Gastrocnemius medialis (tissue), 4 donors: ENCODE measurements around the gene CIB2. TPM values are rescaled to one million over a fixed set of nuclear protein-coding genes. Genes with fewer than 3 reads are reported as not detected.

Experiments
- ATAC-seq, 2 donors: fragments of 150-250 bp; one replicate each; pipeline ENCODE4 v1.9.1; 2016
- DNase-seq, 2 donors: peaks; one replicate each; pipeline ENCODE4 v3.0.0-alpha.2; 2019
- H3K27ac ChIP-seq, 4 donors: fragments of 200-600 bp; sonication (generic); 1 replicate in 1 of 4; 2 replicates in 3 of 4; pipeline ENCODE4 v1.5.1; 2016 to 2018; ENCODE audit warnings: mild to moderate bottlenecking in 2 of 4, moderate library complexity in 1 of 4
- H3K27me3 ChIP-seq, 3 donors: fragments of 200-600 bp; sonication (generic) in 2 of 3; 1 replicate in 1 of 3; 2 replicates in 2 of 3; pipeline versions ENCODE4 v1.5.1 to v1.6.0; 2016 to 2019; ENCODE audit warnings: mild to moderate bottlenecking in 1 of 3, moderate library complexity in 1 of 3
- H3K36me3 ChIP-seq, 2 donors: fragments of 200-600 bp; sonication (generic) in 1 of 2; one replicate each; pipeline ENCODE4 v1.5.1; 2017 to 2018
- H3K4me1 ChIP-seq, 2 donors: fragments of 200-600 bp; sonication (generic) in 1 of 2; one replicate each; pipeline ENCODE4 v1.5.1; 2016 to 2017; ENCODE audit warnings: mild to moderate bottlenecking in 2 of 2
- H3K4me3 ChIP-seq, 4 donors: fragments of 200-600 bp; sonication (generic) in 3 of 4; 1 replicate in 1 of 4; 2 replicates in 3 of 4; pipeline ENCODE4 v1.5.1; 2016 to 2019; ENCODE audit warnings: mild to moderate bottlenecking in 2 of 4
- H3K9me3 ChIP-seq, 3 donors: fragments of 200-600 bp; sonication (generic) in 2 of 3; 1 replicate in 1 of 3; 2 replicates in 2 of 3; pipeline ENCODE4 v1.5.1; 2016 to 2019
- CTCF ChIP-seq, 5 experiments: fragments of 450-650 bp in 3 of 5; fragments of 200-600 bp in 2 of 5; sonication (generic) in 2 of 5; IDR thresholded peaks in 4 of 5; conservative IDR thresholded peaks in 1 of 5; 1 replicate in 4 of 5; 2 replicates in 1 of 5; pipeline ENCODE4 v1.5.1; 2016 to 2019; ENCODE audit warnings: antibody characterized with exemption in 5 of 5, mild to moderate bottlenecking in 3 of 5, moderate library complexity in 3 of 5
- POLR2A ChIP-seq, 2 donors: fragments of 450-650 bp; IDR thresholded peaks; one replicate each; pipeline ENCODE4 v1.6.1; 2017; ENCODE audit warnings: antibody characterized with exemption in 2 of 2, mild to moderate bottlenecking in 2 of 2, moderate library complexity in 2 of 2
- in situ Hi-C, 4 donors: fragments of 200-750 bp; cut with MboI; loops; one replicate each; pipeline versions ENCODE4 v1.15.0 to v1.8.0; 2017; ENCODE audit warnings: low sequenced_read_pairs in 4 of 4
- intact Hi-C: fragments of 100-400 bp; cut with DNase I; formaldehyde crosslinking; loops from one replicate; pipeline ENCODE4 v1.15.1; 2023; ENCODE audit warnings: low total_unique reads
- total RNA-seq, 4 donors: library from RNA; depleted of rRNA; stranded (reverse); fragments of >200 nt; gene quantifications; one replicate each; pipeline versions ENCODE4 v1.1.0 to v1.2.3, GENCODE V29; 2016

Gene CIB2
- total RNA-seq, 4 donors from 2014 or later, result 5.6 to 14.4 (median 6.7) TPM

GRCh38 chr15:78125267-78125666 is 6.0 kb downstream of the CIB2 start:
- Histone ChIP-seq H3K27ac (no peak overlapping the region), H3K4me3 (no peak overlapping the region), H3K36me3 (no peaks in the 10 kb centered on the region), H3K4me1 (peaks cover 10 to 16% of the 10 kb centered on the region in 2 donors), H3K27me3 (no peaks in the 10 kb centered on the region), H3K9me3 (no peaks in the 10 kb centered on the region)
- in situ Hi-C loops (loop anchor here in 2 of 4 donors (25.0 kb wide), 1 partner anchor 312 kb away; the partner anchor contains the start of gene IREB2 (in 2 of the 2)), intact Hi-C loops (no loop called here)
- no peak for ATAC-seq
- TF ChIP-seq POLR2A (IDR thresholded peaks at IDR 0.05) (no peak), CTCF (IDR thresholded peaks at IDR 0.05 in 4 of 5, conservative IDR thresholded peaks at IDR 0.05 in 1 of 5) (no peak)
- no peak for DNase-seq

- H3K36me3 ChIP-seq, result no peaks in the 10 kb centered on the region
- TF ChIP-seq CTCF (IDR thresholded peaks at IDR 0.05 in 4 of 5, conservative IDR thresholded peaks at IDR 0.05 in 1 of 5), result no peak
- no peak for TF ChIP-seq POLR2A (IDR thresholded peaks at IDR 0.05)
- H3K4me1 ChIP-seq, result peaks cover 0 to 6% of the 10 kb centered on the region in 2 donors
- ATAC-seq, result peak in 1 of 2 donors; percentile 80
- in situ Hi-C loops, result loop anchor here in 1 of 4 donors (25.0 kb wide), 1 partner anchor 317 kb away; the partner anchor contains the start of gene IREB2
- DNase-seq, result peak in 1 of 2 donors; percentile 37
- H3K9me3 ChIP-seq, result no peaks in the 10 kb centered on the region
- intact Hi-C loops, result no loop called here
- no peak overlapping the region for H3K4me3 ChIP-seq
- no peaks in the 10 kb centered on the region for H3K27me3 ChIP-seq
- H3K27ac ChIP-seq, result no peak overlapping the region
These were observed 10.7 kb downstream of the CIB2 start for GRCh38 chr15:78120523-78120922.

GRCh38 chr15:78112551-78112950 is 18.7 kb downstream of the CIB2 start:
- Histone ChIP-seq H3K27me3 (no peaks in the 10 kb centered on the region), H3K27ac (no peak overlapping the region), H3K9me3 (no peaks in the 10 kb centered on the region), H3K36me3 (no peaks in the 10 kb centered on the region), H3K4me3 (no peak overlapping the region), H3K4me1 (no peaks in the 10 kb centered on the region)
- no peak for TF ChIP-seq CTCF (IDR thresholded peaks at IDR 0.05 in 4 of 5, conservative IDR thresholded peaks at IDR 0.05 in 1 of 5)
- TF ChIP-seq POLR2A (IDR thresholded peaks at IDR 0.05), result no peak
- in situ Hi-C loops, result loop anchor here (5.0 to 25.0 kb wide), 4 partner anchors 82 to 325 kb away; partner anchors contain the start of gene IREB2 (in 1 of the 4)
- intact Hi-C loops, result loop anchor here (2.0 kb wide), 1 partner anchor 310 kb away; no protein-coding TSS in a partner anchor
- ATAC-seq (no peak), DNase-seq (no peak)

GRCh38 chr15:78111788-78112187 is 19.5 kb downstream of the CIB2 start:
- no peak for DNase-seq
- H3K4me3 ChIP-seq, result no peak overlapping the region
- no peak for TF ChIP-seq POLR2A (IDR thresholded peaks at IDR 0.05)
- TF ChIP-seq CTCF (IDR thresholded peaks at IDR 0.05 in 4 of 5, conservative IDR thresholded peaks at IDR 0.05 in 1 of 5), result no peak
- no peak overlapping the region for H3K27ac ChIP-seq
- intact Hi-C loops (loop anchor here (2.0 kb wide), 1 partner anchor 311 kb away; no protein-coding TSS in a partner anchor), in situ Hi-C loops (loop anchor here (5.0 to 25.0 kb wide), 4 partner anchors 83 to 326 kb away; partner anchors contain the start of gene IREB2 (in 1 of the 4))
- no peaks in the 10 kb centered on the region for H3K9me3 ChIP-seq
- H3K4me1 ChIP-seq, result no peaks in the 10 kb centered on the region
- H3K36me3 ChIP-seq, result no peaks in the 10 kb centered on the region
- no peak for ATAC-seq
- no peaks in the 10 kb centered on the region for H3K27me3 ChIP-seq
